T follicular helper cell (primary cell): ENCODE measurements around the gene SUSD4.
"Not testable (repeated sequence)": the region's sequence is repeated elsewhere in the genome, so short reads cannot be mapped to it uniquely, and the experiment has no call there.

Experiments
- DNase-seq: peaks from one replicate; pipeline ENCODE4 v3.0.0-alpha.2; 2020; ENCODE audit warnings: low read depth
- total RNA-seq, 2 experiments: gene quantifications; one replicate each; lab custom pipeline; 2026; lab: John Stamatoyannopoulos, UW

Gene SUSD4, protein sequence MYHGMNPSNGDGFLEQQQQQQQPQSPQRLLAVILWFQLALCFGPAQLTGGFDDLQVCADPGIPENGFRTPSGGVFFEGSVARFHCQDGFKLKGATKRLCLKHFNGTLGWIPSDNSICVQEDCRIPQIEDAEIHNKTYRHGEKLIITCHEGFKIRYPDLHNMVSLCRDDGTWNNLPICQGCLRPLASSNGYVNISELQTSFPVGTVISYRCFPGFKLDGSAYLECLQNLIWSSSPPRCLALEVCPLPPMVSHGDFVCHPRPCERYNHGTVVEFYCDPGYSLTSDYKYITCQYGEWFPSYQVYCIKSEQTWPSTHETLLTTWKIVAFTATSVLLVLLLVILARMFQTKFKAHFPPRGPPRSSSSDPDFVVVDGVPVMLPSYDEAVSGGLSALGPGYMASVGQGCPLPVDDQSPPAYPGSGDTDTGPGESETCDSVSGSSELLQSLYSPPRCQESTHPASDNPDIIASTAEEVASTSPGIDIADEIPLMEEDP
- 0.35 to 1.3 reads per million in 2 experiments for total RNA-seq

DNA sequence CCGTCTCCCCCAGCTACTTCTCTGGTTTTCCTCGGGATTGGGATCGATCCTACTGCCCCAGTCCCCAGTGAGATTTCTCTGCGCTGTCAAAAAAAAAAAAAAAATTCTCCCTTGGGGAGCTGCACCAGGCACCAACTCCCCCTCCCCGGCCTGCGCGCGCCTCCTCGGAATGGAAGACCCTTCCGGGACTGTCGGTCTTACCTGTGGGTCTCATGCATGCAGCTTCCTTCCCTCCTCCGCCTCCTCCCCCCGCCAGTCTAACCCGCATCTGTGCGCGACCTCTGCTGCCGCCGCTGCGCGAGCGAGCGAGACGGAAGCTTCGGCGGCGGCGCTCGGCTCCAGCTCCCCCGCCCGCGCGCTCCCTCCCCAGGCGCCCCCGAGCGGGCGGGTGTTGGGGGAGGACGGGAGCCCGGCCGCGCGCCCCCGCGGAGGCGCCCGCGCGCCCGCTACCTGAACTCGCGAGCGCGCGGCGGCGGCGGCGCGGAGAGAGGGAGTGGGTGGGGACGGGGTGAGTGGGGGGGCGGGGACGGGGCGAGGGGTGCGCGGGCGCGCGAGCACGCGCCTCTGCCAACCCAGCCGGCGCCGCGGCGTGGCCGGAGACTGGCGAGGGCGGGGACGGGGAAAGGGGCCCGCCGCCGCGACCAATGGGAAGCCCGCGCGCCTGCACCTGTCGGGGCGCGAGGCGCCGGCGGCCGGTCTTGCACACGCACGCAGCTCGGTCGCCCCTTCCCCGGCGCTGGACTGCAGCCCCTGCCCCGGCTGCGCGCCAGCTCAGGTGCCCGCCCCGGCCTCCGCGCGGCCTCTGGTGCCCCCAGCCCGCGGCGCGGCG is at the start of gene SUSD4:
Gene SUSD4, minus strand, starts transcription at position 321 of the 829 bp plus-strand sequence. CDS start 751 bp downstream, outside the sequence.
- DNase-seq, result peak; percentile 47

DNA sequence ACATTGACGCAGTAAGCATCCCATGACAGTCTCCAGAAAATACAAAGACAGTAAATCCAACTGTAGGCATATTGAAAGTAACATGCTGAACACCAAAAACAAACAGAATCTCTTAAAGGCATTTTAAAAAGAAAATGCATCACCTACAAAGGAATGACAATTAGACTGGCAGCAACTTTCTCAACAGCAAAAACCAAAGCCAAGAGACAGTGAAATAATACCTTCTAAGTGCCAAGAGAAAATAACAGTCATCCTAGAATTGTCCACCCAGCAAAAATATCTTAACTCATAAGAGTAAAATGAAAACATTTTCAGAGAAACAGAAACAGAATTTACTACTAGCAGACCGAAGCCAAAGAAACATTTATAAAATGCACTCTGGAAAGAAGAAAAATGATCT is 49.2 kb upstream of the SUSD4 start:
- no peak for DNase-seq

DNA sequence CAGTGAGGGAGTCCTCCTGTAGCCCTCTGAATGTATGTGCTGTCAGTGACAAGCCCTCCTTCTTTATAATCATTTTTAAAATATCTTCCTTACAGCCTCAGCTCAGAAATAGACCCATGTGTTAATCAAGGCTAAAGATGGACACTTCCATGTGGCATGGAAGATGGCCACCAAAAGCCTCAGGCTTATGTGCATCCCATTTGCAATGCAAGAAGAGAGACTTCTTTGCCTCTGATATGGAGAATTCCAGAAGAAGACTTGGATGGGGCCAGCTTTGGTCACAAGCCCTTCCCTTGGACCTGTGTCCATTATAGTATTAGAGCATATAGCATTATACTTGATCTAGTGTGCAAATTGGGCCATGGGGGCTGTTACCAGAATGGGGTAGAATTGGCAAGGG is 47.7 kb upstream of the SUSD4 start:
- DNase-seq, result no peak

DNA sequence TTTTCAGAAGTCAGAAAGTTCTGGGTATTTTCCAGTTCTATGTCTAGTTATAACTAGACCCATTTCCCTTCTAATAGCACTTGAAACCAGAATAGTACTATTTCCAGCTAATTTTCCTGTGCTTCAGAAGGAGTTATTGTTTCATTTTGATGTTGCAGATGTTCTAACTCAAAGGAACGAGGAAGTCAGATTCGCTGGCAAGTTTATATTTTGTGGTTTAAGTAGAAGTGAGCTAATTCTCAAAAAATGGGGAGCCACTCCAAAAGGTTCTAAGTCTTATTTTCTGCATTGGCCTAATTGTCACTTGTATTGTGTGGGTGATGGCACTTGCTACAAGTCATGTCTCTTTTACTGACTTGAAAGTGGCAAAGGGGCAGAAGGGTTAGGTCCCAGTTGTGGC is 47.3 kb upstream of the SUSD4 start:
- no peak for DNase-seq

DNA sequence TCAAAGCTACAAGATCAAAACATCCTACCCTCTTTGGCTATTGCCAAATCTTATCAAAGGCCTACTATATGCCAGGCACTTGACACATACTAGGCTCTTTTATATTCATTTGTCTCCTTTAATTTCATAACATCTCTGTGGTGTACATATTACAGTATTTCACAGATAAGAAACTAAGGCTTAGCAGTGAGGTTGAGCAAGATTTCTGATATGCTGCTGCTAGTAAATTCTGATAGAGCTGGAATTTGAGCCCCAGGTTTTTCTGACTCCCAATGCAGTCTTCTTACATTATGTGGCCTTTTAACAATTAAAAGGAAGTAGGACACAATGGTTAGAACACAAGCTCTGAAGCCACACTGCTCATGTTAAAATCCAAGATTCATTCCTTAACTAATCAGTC is 46.1 kb upstream of the SUSD4 start:
- DNase-seq, result no peak

DNA sequence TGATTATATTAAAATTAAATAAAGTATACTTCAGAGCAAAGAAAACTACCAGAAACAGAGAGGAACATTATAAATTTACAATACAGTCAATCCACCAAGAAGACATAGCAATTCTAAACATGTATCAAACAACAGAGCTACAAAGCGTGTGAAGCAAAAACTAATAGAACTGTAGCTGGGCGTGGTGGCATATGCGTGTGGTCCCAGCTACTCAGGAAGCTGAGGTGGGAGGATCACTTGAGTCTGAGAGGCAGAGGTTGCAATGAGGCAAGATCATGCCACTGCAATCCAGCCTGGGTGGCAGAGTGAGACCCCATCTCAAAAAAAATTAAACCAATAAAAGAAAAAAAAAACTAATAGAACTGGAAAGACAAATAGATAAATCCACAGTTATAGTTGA is 41.5 kb upstream of the SUSD4 start:
- DNase-seq, result no peak

DNA sequence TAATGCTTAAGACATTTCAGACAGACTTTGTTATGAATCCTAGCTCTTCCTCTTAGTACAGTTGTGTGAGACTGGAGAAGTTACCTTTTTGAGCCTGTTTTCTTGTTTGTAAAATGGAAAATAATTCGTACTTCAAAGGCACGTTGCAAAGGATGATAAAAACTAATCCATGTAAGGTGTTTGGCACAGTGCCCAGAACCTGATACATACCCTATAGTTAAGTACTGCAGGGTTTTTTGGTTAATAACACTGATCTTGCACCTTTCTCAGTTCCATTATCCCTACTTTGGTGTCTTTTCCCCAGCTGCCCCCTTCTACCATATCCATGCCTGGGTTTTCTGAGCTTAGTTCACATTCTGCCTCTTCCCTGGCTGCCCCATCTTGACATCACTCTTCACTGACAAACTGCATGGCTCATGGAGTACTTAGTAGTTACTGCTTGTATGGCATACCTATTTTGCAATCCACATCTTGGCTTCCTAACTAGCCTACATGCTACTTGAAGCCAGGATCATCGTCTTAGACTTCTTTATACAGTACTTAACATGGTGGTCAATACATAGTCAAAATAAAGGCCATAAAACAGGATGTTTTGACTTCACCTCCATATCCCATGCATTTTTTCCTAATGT is 39.3 kb upstream of the SUSD4 start:
- DNase-seq, result no peak

DNA sequence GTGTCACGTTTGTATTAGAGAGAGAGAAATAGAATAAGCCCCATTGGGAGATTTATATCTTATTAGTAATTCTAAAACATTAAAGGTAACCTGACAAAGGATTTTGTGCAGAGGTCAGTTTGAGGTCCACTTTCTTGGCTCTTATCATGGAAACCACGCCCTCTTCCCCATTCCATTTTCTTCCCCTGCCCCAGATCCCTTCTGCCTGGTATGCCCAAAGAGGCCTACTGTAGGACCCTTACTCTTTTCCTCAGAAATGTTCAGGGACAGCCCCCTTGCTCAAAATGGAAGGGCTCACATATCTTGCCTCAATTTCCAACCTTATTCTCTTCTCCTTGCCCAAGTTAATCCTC is 38.8 kb upstream of the SUSD4 start:
- no peak for DNase-seq

DNA sequence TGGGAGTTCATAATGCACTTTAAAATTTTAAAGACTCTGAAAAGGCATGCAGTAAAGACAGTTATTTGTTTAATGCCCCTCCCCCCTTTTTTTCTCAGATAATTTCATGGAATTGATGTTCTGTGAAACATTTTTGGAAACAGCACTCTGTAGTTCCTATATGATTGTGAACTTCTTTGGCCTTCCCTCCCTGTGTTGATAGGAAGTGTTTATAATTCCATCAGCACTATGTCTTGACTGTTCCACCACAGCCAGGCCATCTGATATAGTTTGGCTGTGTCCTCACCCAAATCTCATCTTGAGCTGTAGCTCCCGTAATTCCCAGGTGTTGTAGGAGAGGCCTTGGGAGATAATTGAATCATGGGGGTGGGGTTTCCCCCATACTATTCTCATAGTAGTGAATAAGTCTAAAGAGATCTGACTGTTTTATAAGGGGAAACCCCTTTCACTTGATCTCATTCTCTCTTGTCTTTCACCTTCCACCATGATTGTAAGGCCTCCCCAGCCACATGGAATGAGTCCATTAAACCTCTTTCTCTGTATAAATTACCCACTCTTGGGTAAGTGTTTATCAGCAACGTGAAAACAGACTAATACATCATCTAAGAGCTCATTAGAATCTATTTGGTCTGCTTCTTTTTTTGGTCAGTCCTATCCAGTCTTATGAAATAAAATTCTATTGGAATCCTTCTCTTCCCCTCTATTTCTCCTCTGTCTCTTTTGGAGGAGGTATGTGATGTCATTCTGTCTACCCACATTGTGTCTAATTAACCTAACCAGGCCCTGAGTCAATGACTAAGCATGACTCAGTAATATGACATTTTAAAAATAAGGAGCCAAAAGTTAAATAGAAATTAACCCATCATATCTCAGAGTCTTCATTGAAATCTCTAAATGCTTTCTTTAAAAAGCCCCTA is 38.2 kb upstream of the SUSD4 start:
- DNase-seq, result no peak

DNA sequence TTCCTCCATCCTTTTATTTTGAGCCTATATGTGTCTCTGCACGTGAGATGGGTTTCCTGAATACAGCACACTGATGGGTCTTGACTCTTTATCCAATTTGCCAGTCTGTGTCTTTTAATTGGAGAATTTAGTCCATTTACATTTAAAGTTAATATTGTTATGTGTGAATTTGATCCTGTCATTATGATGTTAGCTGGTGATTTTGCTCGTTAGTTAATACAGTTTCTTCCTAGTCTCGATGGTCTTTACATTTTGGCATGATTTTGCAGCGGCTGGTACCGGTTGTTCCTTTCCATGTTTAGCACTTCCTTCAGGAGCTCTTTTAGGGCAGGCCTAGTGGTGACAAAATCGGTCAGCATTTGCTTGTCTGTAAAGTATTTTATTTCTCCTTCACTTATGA is 35.4 kb upstream of the SUSD4 start:
- not testable (repeated sequence) for DNase-seq

DNA sequence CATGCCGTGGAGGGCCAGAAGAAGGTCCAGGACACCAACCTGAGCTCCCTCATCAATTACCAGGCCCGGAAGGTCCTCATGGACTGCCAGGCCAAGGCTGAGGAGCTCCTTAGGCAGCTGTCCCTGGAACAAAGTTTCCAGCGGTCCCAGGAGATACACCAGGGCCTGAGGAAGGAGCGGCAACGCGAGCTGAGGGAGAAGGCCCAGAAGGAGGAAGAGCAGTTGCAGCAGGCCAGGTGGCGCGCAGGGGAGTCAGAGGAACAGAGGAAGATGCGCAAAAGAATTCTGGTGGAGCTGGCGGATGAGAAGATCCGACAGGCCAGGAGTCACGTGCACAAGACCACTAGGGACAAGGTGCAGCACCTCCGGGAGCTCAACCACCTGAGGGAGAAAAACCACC is 30.7 kb upstream of the SUSD4 start:
- DNase-seq, result no peak

DNA sequence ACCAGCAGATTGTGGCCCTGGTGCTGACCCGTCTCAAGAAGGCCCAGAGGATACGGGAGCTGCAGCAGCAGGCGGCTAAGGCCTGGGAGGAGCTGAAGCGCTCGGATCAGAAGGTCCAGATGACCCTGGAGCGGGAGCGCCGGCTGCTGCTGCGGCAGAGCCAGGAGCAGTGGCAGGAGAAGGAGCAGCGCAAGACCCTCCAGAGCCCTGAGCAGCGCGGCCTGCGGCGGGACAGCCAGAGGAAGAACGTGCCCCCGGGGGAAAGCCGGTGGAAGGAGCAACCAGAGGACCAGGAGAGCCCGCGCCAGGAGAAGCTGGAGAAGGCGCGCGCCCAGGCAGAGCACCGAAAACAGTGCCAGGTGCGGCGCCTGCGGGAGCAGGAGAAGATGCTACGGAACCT is 30.3 kb upstream of the SUSD4 start:
- no peak for DNase-seq

DNA sequence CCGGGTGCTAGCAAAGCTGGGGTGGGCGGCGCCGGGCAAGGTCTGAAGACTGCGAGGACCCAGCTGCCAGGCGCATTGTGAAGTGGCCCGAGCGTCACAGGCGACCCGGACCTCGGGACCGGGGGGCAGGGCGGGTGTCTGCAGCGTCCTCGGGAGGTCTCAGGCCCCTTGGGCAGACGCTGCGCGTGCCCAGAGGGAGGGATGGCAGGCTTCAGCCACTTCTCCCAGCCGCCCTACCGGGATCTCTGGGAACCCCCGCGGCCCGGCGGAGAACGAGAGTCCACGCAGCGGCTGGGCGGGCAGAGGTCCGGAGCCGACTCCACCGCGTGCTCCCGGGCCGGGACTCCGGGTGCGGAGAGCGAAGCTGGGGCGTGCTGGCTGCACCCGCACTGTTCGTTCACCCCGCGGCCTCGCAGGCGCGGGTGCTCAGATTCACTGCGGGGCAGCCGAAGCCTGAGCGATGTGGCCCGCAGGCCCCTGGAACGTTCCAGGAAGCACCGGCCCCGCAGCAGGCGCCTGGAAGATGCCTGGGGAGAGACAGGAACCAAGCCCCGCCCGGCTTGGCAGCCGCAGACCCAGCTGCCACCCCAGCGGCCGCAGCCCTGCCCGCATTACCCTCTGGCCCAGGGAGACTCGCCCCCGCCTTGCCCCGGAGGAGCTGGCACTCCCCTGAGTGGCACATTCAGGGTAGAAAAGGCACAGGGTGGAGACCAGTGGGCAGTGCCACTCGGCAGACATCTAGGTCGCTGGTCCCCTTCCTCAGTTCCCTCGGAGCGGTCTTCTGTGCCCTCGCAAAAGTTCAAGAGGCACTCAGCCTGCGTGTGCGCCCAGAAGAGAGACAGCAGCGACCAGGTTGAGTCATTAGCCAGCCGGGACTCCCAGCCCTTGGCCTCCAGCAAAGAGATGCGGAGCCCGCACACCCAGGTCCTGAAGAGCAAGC is 29.6 kb upstream of the SUSD4 start, which contains the start of gene CCDC185:
Gene CCDC185, plus strand, starts transcription at position 141 of the 940 bp plus-strand sequence. Its CDS starts 61 bp downstream, at position 202.
- no peak for DNase-seq

DNA sequence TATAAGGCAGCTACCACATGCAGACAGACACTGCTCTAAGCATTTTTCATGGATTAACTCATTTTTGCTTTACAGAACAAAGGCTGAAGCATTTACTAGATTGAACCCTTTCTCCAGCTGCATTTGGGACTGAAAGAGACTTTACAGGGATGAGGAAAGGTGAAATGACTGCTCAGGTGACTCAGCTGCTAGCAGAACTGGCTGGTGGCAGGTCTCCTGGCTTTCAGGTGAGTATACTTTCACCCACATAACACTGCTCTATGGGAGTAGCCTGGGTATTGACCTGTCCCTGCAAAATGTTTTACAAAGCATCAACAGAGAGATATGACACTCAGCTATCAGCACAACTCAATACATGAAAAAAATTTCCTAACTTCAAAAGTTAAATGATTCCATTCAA is 26.6 kb upstream of the SUSD4 start:
- no peak for DNase-seq

DNA sequence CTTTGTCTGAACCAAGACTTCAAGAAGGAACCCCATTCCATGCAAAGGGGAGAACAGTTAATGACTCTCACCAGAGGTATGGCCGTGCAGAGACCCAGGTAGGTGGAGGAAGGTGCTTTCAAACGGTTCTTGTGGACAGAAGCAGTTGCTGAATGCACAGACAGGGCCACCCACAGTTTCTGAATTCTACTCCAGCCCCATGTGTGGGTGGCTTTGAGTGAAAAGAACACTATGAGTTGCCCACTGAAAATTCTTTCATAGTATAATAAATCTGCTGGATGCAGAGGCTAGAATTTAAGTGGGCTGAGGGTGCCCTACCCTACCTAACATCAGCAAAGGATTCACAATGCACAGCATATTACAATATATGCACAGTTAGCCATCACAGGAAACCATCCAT is 22.0 kb upstream of the SUSD4 start:
- DNase-seq, result no peak

DNA sequence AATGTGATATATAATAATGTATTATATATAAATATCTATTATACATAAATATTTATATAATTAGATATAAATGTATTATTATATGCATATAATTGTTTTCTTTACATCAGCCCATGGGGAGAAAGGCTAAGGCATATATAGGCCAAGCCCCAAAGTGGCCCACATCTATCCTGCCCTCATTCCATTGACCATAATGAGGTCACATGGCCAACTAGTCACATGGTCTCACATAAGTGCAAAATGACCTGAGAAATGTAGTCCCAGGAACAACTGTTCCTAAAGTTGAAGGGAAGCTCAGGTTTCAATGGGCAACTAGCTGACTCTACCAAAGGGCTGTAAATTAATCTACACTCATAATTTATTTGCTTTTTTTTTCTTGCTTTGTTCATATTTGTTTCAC is 14.8 kb upstream of the SUSD4 start:
- no peak for DNase-seq

DNA sequence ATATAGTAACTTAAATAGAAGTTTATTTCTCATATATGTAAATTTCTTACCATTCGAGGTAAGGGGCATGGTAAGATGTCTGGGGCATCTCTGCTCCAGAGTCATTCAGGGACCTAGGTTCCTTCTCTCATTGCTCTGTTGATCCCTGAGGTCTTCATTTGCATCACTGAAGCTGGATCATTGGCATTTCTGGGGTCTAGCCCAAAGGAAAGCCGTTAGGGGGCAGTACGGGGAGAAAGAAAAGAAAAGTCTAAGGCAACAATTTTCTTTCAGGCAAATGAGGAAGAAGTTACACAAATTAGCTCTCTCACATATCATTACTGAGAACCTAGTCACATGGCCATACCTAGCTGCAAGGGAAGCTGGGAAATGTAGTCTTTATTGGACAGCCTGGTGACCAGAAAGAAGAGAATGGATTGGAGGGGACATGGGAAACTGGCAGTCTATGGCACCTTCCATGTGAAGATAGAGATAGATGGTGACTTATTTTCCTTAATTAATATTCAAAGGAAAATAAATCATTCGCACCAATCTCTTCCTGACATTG is 10.2 kb upstream of the SUSD4 start:
- no peak for DNase-seq

DNA sequence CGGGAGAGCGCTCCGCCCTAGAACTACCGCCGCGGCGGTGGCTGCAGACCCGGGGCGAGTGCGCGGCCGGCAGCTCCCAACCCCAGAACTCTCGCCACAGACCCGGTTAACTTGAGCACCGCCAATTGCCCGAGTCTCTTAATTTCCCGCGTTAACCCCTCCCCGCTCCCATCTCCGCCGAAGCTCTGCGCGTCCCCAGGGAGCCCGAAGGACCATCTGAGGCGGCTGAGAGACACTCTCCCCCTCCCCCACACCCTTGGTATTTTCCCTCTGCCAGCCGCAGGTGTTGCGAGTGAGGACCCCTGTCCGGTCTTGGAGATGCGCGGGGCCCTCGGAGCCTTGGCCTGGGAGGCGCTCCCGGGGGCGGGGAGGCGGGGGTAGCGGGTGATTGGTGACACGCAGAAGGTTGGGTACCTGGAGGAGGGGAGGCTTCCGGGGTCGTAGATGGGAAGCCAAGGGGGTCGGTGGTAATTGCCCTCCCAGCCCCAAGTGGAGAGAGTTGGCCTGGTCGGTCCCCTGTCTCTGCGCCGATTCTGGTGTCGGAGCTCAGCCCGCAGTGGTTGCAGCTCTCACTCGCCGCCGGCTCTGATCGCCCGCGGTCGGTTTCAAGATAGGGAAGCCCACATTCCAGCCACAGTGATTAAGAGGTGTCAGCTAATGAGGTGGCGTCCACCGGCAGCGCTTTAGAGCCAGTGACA is 858 bp upstream of the SUSD4 start:
- no peak for DNase-seq
